HG03460 (cell line): ENCODE results near the gene ASIC5.

Experiments used
- ATAC-seq: cut with Tn5 transposase; IDR thresholded peaks from one replicate; pipeline ENCODE4 v1.9.1; 2021; ENCODE audit not compliant: unreplicated experiment

The ASIC5 gene

GRCh38 chr4:155881555-155881954, 15.5 kb upstream of the ASIC5 start:
- no peak for ATAC-seq

DNA sequence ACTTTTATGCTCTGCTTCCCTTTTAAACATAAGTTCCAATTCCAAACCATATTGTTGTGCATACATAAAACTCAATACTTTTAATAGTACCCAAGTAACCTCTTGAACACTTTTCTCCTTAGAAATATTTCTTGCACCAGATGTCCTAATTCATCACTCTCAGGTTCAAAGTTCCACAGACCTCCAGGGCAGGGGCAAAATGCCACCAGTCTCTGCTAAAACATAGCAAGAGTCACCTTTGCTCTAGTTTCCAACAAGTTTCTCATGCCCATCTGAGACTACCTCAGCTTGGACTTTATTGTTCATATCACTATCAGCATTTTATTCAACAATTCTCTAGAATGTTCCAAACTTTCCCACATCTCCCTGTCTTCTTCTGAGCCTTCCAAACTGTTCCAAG, 13.7 kb upstream of the ASIC5 start:
- no peak for ATAC-seq

GRCh38 chr4:155878611-155879010, 12.5 kb upstream of the ASIC5 start:
- ATAC-seq, result no peak

- no peak for ATAC-seq
These were observed 11.9 kb upstream of the ASIC5 start for GRCh38 chr4:155877971-155878370.

- ATAC-seq, result no peak
These were observed 9.8 kb upstream of the ASIC5 start for GRCh38 chr4:155875878-155876277.

- ATAC-seq, result no peak
These were observed 10.2 kb downstream of the ASIC5 start for GRCh38 chr4:155855897-155856296.

DNA sequence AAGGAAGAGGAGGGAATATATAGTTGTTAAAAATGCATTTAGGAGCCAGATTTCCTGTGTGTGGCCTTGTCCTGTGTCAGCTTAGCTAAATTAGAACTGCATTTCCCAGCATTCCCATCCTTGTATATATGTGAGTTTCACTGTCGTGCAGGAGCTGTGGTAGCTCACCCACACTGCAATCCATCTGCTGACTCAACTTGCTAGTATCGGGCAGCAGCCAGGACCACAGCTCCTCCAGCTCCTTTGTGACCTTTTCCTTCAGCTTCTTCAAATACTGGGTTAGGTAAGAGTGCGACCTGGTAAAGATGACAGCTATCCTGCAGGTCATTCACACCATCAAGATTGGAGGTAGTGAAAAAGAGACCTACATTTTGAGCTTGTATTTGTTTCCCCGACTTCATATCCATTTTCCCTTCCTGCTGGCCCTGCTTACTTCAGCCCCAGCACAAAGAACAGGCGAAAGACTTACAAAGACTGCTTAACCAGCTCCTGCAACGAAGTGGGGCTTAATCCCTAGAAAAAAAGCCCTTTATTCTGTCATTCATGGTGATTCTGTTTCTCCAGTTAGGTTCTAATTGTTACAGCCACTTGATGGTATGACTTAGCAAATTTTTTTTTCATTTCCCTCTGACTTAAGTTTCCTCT, 11.4 kb downstream of the ASIC5 start:
- no peak for ATAC-seq

DNA sequence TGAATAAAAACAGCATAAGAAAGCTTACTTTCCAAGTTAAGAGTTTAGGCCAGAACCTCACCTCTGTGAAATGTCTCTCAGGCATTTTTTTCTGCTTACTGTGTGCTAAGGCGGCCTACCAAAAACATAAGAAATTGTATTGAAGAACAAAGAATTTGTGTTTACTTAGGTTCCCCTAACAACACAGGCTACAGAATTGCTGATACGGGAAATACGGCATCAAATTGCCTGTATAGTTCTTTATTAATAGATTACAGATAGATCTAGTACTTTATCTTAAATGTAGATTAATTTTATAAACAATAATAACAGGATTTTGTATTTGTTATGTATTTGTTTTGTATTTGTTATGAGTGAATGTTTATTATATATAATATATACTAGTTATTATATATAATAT, 12.9 kb downstream of the ASIC5 start:
- no peak for ATAC-seq

DNA sequence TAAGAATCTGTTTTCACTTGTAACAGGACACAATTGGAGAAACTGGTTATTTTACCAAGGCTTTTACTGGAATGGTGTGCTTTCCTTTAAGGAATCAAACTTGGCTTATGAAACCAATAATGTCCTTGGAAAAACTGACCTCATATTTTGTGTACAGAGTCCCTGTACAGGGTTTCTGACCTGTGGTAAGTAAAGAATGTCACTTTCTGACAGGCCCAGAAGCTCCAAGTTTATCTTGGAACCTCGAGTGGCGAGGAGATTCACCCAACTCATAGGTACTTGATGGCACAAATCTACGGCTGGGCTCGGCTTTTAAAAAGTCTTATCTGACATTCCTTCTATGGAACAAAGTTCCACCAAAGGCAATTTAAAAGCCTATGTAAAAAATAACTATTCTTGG, 17.0 kb downstream of the ASIC5 start:
- ATAC-seq, result no peak

GRCh38 chr4:155846929-155847328, 19.1 kb downstream of the ASIC5 start:
- no peak for ATAC-seq

GRCh38 chr4:155842080-155842479, 24.0 kb downstream of the ASIC5 start:
- no peak for ATAC-seq

- ATAC-seq, result no peak
These were observed 28.8 kb downstream of the ASIC5 start for GRCh38 chr4:155837203-155837796.

DNA sequence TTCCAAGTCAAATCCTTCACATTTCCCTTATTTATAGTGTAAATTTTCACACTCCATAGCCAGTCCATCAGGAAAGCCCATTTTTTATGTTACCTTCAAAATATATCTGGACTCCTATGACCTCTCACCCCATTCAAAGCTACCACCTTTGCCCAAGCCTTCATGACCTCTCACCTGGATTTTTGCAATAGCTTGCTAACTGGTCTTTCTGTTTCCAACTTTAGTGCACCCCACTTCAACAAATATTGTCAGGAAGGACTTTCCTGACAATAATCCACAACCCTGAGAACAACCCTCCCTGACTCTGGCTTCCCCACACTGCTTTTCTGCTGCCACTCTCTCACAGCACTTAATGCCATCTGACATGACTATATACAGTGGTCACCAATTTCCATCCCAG, 33.4 kb downstream of the ASIC5 start:
- no peak for ATAC-seq

DNA sequence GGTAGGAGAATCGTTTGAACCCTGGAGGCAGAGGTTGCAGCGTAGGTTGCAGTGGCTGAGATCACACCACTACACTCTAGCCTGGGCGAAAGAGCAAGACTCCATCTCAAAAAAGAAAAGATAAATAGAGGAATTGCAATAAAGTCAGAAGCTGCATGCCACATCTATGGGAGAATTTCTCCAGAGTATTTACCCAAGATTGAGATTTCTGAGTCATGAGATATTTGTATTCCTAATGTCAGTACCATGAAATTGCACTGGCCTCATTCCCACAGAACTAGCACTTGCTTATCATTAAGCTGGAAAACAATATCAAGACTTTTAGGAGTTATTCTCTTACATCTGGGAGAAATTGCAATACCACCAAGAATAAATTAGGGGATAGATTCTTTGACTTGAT, 37.4 kb downstream of the ASIC5 start:
- ATAC-seq, result no peak

DNA sequence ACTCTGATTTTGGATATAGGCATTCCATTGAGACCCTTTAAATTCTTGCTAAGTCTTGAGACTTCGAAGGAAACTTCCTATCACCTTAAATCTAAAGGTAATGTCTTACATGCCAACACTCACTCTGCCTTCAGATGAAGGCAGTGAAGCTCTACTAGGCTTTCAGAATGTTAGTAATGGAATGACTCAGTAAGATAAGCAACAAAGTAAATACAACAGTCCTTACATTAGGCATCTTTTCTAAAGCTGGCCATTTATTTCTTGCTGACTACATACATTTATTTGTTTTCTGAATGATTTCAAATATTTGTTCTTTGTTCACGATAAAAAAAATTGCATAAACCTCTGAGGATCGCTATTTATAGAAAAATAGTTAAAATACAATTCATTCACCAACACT, 43.5 kb downstream of the ASIC5 start:
- no peak for ATAC-seq

GRCh38 chr4:155820887-155821518, 45.1 kb downstream of the ASIC5 start:
- no peak for ATAC-seq

- no peak for ATAC-seq
These were observed 47.0 kb downstream of the ASIC5 start for GRCh38 chr4:155819066-155819465.

- no peak for ATAC-seq
These were observed 47.4 kb downstream of the ASIC5 start for GRCh38 chr4:155818639-155819038.

DNA sequence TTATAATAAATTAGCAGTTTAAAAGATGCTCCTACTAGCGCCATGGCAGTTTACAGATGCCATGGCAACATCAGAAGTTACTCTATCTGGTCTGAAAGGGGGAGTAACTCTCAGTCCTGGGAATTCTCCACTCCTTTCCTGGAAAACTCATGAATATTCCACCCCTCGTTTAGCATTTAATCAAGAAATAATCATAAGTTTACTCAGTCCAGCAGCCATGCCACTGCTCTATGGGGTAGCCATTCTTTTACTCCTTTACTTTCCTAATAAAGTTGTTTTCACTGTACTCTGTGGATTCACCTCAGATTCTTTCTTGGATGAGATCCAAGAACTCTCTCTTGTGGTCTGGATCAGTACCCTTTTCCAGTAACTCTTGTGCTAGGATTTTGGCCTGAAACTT, 55.0 kb downstream of the ASIC5 start:
- ATAC-seq, result no peak

DNA sequence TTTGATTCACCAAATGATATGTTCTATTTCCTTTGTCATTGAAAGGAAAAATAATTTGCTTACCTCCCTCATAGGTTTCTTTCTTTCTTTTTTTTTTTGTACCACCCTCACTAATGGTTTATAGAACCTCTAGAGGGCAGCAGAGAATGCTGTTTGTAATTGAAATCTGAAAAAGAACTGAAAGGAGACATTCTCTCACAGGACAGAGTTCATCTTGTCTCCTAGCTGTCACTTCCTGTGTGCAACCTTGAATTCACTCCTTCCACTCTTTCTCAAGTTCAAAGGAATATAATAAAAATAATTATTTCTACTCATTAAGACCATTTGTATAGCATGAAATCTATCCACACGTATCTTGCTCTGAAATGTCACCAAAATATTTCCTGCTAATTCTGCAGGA, 56.2 kb downstream of the ASIC5 start:
- peak; percentile 96 for ATAC-seq

DNA sequence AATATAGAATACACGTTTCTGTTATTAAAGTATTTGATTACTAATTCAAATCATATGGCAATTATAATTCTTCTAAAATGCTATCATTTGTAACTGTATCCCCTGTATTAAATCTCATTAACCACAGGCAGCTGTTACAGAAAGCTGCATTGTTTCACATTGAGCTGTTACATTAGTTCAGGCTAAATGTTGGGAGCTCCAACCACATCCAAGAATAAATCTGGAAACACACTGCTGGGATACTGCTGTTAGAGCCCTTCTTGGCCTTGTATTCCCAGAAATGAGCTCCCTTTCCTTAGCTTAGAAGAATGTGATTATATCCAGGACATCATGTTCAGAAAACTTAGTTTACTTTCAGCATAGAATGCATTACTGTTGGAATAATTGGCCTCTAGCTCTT, 59.1 kb downstream of the ASIC5 start:
- no peak for ATAC-seq

DNA sequence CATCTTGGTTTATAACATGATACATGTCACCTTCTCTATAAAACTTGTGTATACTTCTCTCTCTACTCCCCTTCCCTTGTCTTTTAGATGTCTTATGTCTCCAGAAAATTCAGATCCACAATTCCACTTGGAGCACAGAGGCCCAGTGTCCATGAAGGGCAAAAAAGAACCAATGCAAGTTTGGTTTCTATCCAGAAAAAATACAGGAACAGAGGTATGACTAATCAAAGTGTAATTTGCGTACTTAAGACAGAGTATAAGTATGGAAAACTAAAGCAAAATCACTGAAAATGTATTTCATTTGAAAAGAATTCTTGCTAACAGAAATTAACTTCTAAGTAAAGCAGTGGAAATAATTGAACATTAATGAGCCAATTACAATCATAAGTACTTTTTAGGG, 61.1 kb downstream of the ASIC5 start:
- ATAC-seq, result no peak
